ENCODE data around the gene LRFN4. TPM values are rescaled to one million over a fixed set of nuclear protein-coding genes. Genes with fewer than 3 reads are reported as not detected.

Gene LRFN4
- total RNA-seq, 3 donors from 2014 or later: 20.3 to 29.1 (median 27.8) TPM

DNA sequence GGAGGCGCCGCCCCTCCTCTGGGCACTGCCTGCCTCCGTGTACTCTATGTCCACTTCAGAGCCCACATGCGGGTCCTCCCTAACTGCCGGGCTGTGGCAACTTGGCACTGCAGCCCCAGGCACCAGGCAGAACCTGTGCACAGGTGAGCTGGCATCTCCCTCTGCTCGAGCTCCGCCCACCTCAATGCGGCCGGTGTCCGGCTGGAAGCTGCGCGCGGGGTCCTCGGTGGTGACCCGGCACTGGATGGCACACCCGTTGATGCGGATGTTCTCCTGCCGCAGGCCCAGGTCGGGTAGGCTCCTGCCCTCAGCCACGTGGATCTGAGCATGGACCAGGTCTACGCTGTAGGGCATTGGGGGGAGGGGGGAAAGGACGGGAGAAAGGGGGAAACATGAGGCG, 9.1 kb downstream of the LRFN4 start:
- H3K36me3 ChIP-seq (ENCODE audit: low read depth): no peaks in the 10 kb centered on the region
- intact Hi-C loops (cut with DNase I, micrococcal nuclease): no loop called here

DNA sequence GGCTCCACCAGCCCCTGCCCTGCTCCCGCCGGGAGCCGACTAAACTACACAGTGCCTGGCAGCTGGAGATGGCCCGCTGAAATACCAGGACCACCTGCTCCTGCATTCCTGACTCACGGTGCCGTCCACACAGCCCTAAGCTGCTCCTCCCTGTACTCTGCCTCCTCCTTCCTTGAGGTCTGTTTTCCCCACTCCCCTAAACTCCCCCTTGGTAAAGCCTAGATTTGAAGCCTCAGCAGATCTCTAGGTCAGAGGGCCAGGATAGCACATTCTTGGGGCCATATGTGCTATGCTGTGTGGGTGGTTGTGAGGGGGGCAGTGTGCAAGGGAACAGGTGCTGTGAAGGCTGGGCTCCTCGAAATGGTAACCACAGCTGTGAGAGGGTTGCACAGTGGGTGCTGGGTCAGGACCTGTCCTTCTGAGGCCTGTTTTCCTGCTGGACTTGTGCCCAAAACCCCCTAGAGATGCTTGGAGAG, 9.7 kb downstream of the LRFN4 start:
- ATAC-seq (no peak), DNase-seq (no peak)
- H3K9me3 ChIP-seq: no peaks in the 10 kb centered on the region
- H3K36me3 ChIP-seq (ENCODE audit: low read depth): no peaks in the 10 kb centered on the region
- H3K4me1 ChIP-seq (ENCODE audit: low read depth): peaks cover 14% of the 10 kb centered on the region
- TF ChIP-seq CTCF (IDR thresholded peaks at IDR 0.05): no peak
- intact Hi-C loops (cut with DNase I, micrococcal nuclease): no loop called here
- H3K4me3 ChIP-seq: no peak overlapping the region

More for the DNA sequence above, 9.1 kb downstream of the LRFN4 start:
- H3K9me3 ChIP-seq: no peaks in the 10 kb centered on the region
- DNase-seq (no peak), ATAC-seq (no peak)
- TF ChIP-seq CTCF (IDR thresholded peaks at IDR 0.05): no peak
- no peak overlapping the region for H3K4me3 ChIP-seq
- H3K4me1 ChIP-seq (ENCODE audit: low read depth): peaks cover 14% of the 10 kb centered on the region

DNA sequence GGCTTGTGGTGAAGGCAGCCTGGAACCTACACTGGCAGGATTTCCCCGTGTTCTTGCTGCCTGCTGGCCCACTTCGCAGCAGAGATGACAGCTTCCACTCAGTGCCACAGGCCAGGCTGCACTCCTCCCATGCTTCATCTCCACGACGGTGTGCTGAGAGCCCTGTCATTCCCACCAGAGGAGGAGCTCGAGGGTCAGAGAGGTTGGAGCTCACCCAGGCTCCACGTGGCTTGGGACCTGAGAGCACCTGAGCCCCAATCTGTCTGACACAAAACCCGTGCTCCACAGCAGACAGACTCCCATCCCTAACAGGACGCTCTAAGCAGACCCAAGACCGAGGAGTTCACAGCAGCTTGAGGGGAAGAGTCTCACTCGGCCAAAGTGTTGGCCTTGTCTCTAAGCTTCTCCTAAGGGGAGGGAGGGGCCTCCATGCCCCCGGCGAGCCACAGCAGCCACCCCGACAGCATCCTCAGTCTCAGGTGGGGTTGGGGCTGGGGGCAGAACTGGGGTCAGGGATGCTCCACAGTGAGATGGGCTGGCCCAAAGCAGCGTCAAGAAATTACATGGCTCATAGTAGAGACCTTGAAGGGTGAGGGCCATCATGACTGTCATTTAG, 10.7 kb downstream of the LRFN4 start:
- no peak overlapping the region for H3K4me3 ChIP-seq
- no peaks in the 10 kb centered on the region for H3K36me3 ChIP-seq (ENCODE audit: low read depth)
- ATAC-seq: no peak
- intact Hi-C loops (cut with DNase I, micrococcal nuclease): no loop called here
- no peaks in the 10 kb centered on the region for H3K9me3 ChIP-seq
- peaks cover 14% of the 10 kb centered on the region for H3K4me1 ChIP-seq (ENCODE audit: low read depth)
- DNase-seq: no peak
- no peak for TF ChIP-seq CTCF (IDR thresholded peaks at IDR 0.05)

DNA sequence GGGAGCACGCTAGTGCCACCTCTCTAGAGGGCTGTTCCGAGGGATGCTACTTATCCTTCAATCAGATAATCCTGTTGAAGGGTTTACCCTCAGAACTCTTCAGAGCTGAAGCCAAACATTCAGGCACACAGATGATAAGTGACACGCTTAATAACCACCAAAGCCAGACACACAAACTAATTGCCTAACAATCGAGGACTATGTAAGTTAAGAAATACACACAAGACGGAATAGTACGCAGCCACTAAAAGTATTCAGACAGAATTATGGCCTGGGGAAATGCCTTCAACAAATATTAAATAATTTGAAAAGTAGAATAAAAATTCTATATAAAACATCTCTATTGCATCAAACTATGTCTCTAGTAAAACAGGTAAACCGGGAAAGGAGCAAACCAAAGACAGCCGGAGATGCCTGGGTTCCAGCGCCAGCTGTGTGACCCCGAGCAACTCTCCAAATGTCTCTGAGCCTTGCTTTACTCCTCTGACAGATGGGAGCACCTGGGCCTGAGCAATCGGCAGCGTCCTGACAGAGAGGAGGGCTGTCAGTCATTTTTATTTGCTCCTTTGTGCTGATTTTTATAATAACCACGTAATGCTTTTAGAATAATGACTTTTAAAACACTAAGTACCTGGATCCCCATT, 11.3 kb downstream of the LRFN4 start:
- Histone ChIP-seq H3K4me1 (ENCODE audit: low read depth) (peaks cover 14% of the 10 kb centered on the region), H3K36me3 (ENCODE audit: low read depth) (no peaks in the 10 kb centered on the region), H3K9me3 (no peaks in the 10 kb centered on the region), H3K4me3 (no peak overlapping the region)
- DNase-seq (no peak), ATAC-seq (no peak)
- no peak for TF ChIP-seq CTCF (IDR thresholded peaks at IDR 0.05)
- intact Hi-C loops (cut with DNase I, micrococcal nuclease): no loop called here

DNA sequence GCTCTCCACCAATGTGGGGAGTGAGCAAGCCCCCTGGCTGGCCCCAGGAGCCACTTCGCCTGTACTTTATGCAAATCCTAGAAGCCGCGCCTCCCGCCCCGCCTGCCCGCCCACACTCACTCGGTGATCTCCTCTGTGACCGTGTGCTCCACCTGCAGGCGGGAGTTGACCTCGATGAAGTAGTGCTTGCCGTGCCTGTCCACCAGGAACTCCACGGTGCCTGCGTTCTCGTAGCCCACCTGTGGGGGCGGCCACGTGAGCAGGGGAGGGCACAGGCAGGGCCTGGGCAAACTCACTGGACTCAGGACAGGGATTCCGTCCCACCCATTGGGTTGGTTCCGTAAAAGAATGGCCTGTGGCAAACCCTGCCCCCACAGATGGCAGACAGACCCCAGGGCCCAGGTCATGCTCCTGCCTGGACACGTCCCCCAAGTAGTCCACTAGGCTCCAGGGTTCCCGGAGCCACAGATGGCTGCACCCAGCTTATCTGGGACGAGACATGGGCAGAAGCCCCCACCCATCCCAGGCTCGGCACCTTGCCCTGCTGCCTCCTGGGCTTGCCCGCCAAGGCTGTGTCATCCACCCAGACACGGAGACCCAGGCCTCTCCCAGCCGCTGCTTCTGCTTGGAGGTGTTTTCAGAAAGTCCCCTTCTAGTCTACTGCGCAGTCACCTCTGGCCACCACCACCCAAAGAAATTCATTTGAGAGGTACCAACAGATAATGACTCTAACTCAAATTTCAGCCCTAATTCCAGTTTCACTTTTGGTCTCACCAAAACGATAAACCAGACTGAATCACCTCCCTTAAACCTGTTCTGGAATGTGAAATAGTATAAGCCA, 12.1 kb downstream of the LRFN4 start:
- intact Hi-C loops (cut with DNase I, micrococcal nuclease): no loop called here
- no peak overlapping the region for H3K4me3 ChIP-seq
- H3K4me1 ChIP-seq (ENCODE audit: low read depth): peaks cover 14% of the 10 kb centered on the region
- no peaks in the 10 kb centered on the region for H3K36me3 ChIP-seq (ENCODE audit: low read depth)
- DNase-seq (peak; percentile 85 to 92 (median 89)), ATAC-seq (peak; percentile 74)
- no peaks in the 10 kb centered on the region for H3K9me3 ChIP-seq
- peak; percentile 50 for TF ChIP-seq CTCF (IDR thresholded peaks at IDR 0.05)
